ENCODE results near the gene RGS6. TPM values are rescaled to one million over a fixed set of nuclear protein-coding genes. Genes with fewer than 3 reads are reported as not detected.

RGS6 gene
- total and polyA plus RNA-seq, 2 of the 4 experiments (the other 2 are of a cell fraction), result not detected

GRCh38 chr14:72543341-72543740 is 611.1 kb downstream of the RGS6 start:
- Histone ChIP-seq H4K91ac (ENCODE audit: insufficient read depth, low read depth, low read length) (no peak overlapping the region), H2AK5ac (ENCODE audit: low read depth, low read length) (no peak overlapping the region), H3K27ac (ENCODE audit: insufficient read depth, low read length) (no peak overlapping the region), H3K27me3 (ENCODE audit: control insufficient read depth, insufficient read depth, low read length) (no peaks in the 10 kb centered on the region), H3K9me1 (ENCODE audit: insufficient read depth, low read length) (no peaks in the 10 kb centered on the region; the same call in 1 of the 2 replicates), H2AFZ (replicated peaks; ENCODE audit: low read length, poor library complexity) (no peak overlapping the region), H2AK9ac (replicated peaks; ENCODE audit: low read depth, low read length, poor library complexity) (no peak overlapping the region), H2BK15ac (ENCODE audit: low read depth, low read length) (no peak overlapping the region), H3K9ac (ENCODE audit: low read depth, low read length) (no peak overlapping the region), H4K8ac (ENCODE audit: low read depth in 2 of 2, low read length in 2 of 2) (peak overlapping the region in 1 of 2 experiments; percentile 9; a peak in 2 of 4 replicates), H3K56ac (ENCODE audit: extremely low read depth, insufficient read depth, low read length) (no peak overlapping the region), H3K79me1 (ENCODE audit: low read depth in 1 of 2, low read length in 2 of 2) (no peaks in the 10 kb centered on the region), H3K9me3 (ENCODE audit: control insufficient read depth, insufficient read depth, low read length) (no peaks in the 10 kb centered on the region), H3K36me3 (ENCODE audit: control insufficient read depth, insufficient read depth, low read length) (no peaks in the 10 kb centered on the region), H3K4me3 (ENCODE audit: insufficient read depth, low read depth, low read length) (no peak overlapping the region), H3K23ac (ENCODE audit: low read depth, low read length) (no peak overlapping the region), H3K4ac (ENCODE audit: low read depth, low read length) (peak overlapping the region; percentile 29; the same call in 1 of the 2 replicates), H2BK5ac (ENCODE audit: low read depth, low read length, poor library complexity, severe bottlenecking) (no peak overlapping the region), H2BK120ac (ENCODE audit: low read depth, low read length) (no peak overlapping the region), H3K18ac (ENCODE audit: low read depth, low read length) (no peak overlapping the region), H3K4me2 (ENCODE audit: low read depth, low read length) (no peak overlapping the region), H4K20me1 (ENCODE audit: insufficient read depth, low read length) (no peaks in the 10 kb centered on the region), H3K4me1 (ENCODE audit: control insufficient read depth, insufficient read depth, low read length) (peaks cover 7% of the 10 kb centered on the region), H3K14ac (replicated peaks; ENCODE audit: low read depth, low read length) (0 out of 2 replicates have a peak overlapping the region, but pooled peaks have one; percentile 21), H2BK20ac (ENCODE audit: low read depth, low read length) (no peak overlapping the region), H4K5ac (ENCODE audit: low read depth, low read length) (peak overlapping the region; percentile 5; the same call in 1 of the 2 replicates)
- ChIA-PET CTCF (interaction anchor here (1.4 kb wide), 1 partner anchor 29 kb away, joined by 3 read pairs; no protein-coding TSS in a partner anchor), POLR2A (ENCODE audit: unreplicated experiment) (no interaction called here)
- intact Hi-C loops (cut with micrococcal nuclease), result no loop called here
- in situ Hi-C loops (cut with MboI; ENCODE audit: low sequenced_read_pairs), result no loop called here
- TF ChIP-seq NFE2L2 (IDR thresholded peaks at IDR 0.05; ENCODE audit: low read depth, low read length), result peak; percentile 53; the same call in 1 of the 2 replicates
- no peak for TF ChIP-seq RCOR1 (IDR thresholded peaks at IDR 0.05; ENCODE audit: insufficient replicate concordance, low read length)
- no TSS peak for BruUV-seq (replicated peaks)
- DNase-seq (peak; percentile 57), ATAC-seq (ENCODE audit: low read depth) (peak; percentile 27; the same call in 1 of the 2 replicates)
- dilution Hi-C loops (cut with HindIII; ENCODE audit: low sequenced_read_pairs, unreplicated experiment), result no loop called here
- WGBS, 2 experiments (ENCODE audit: extremely low coverage in 2 of 2, insufficient read length in 1 of 2), result no CpG with 5 or more reads among the region's 1 CpG
